H9 (cell line): ENCODE data around the gene TEAD1. TPM values are rescaled to one million over a fixed set of nuclear protein-coding genes. Genes with fewer than 3 reads are reported as not detected.

Experiments used
- DNase-seq: peaks from one replicate; pipeline ENCODE4 v3.0.0-alpha.2; 2017
- H2AFZ ChIP-seq: one replicate; pipeline ENCODE4 v1.6.1; 2013; ENCODE audit warnings: mild to moderate bottlenecking, low read length, control low read depth, moderate library complexity
- H2AK5ac ChIP-seq: 2 replicates; pipeline ENCODE4 v1.6.1; 2013; ENCODE audit warnings: low read length, control low read depth, mixed read lengths; ENCODE audit not compliant: insufficient read length
- H2BK120ac ChIP-seq: one replicate; pipeline ENCODE4 v1.6.1; 2013; ENCODE audit warnings: low read depth, mild to moderate bottlenecking, low read length, control low read depth, inconsistent platforms; ENCODE audit not compliant: poor library complexity, severe bottlenecking
- H2BK12ac ChIP-seq: 2 replicates; pipeline ENCODE4 v1.6.1; 2013; ENCODE audit warnings: low read length, control low read depth, mixed read lengths, low read depth; ENCODE audit not compliant: insufficient read length
- H2BK15ac ChIP-seq: 2 replicates; pipeline ENCODE4 v1.6.1; 2013; ENCODE audit warnings: low read depth, low read length, control low read depth
- H2BK20ac ChIP-seq: one replicate; pipeline ENCODE4 v1.6.1; 2013; ENCODE audit warnings: low read depth, mild to moderate bottlenecking, low read length, control low read depth, inconsistent platforms; ENCODE audit not compliant: poor library complexity, severe bottlenecking
- H2BK5ac ChIP-seq: 2 replicates; pipeline ENCODE4 v1.6.1; 2013; ENCODE audit warnings: low read length, control low read depth, mixed read lengths; ENCODE audit not compliant: insufficient read length
- H3K14ac ChIP-seq: 2 replicates; pipeline ENCODE4 v1.6.1; 2013; ENCODE audit warnings: low read length, control low read depth; ENCODE audit not compliant: insufficient read depth
- H3K18ac ChIP-seq: 2 replicates; pipeline ENCODE4 v1.6.1; 2013; ENCODE audit warnings: low read depth, mild to moderate bottlenecking, mixed read lengths, low read length, control low read depth; ENCODE audit not compliant: insufficient read length
- H3K23ac ChIP-seq: 2 replicates; pipeline ENCODE4 v1.6.1; 2013; ENCODE audit warnings: low read length, control low read depth, mixed read lengths, low read depth; ENCODE audit not compliant: insufficient read length
- H3K23me2 ChIP-seq: 2 replicates; pipeline ENCODE4 v1.6.1; 2013; ENCODE audit warnings: low read depth, mild to moderate bottlenecking, mixed read lengths, low read length, control low read depth; ENCODE audit not compliant: insufficient read length, poor library complexity, severe bottlenecking
- H3K27ac ChIP-seq: 2 replicates; pipeline ENCODE4 v1.5.1; 2013; ENCODE audit warnings: low read length, control low read depth, mixed read lengths, low read depth; ENCODE audit not compliant: insufficient read length
- H3K27me3 ChIP-seq: 2 replicates; pipeline ENCODE4 v1.6.1; 2013; ENCODE audit warnings: low read length, control low read depth, inconsistent platforms; ENCODE audit not compliant: insufficient read depth
- H3K4ac ChIP-seq: 2 replicates; pipeline ENCODE4 v1.6.1; 2013; ENCODE audit warnings: low read depth, mild to moderate bottlenecking, control low read depth, inconsistent platforms, low read length, moderate library complexity
- H3K4me1 ChIP-seq: 2 replicates; pipeline ENCODE4 v1.6.1; 2013; ENCODE audit warnings: low read length, control low read depth, inconsistent platforms; ENCODE audit not compliant: insufficient read depth
- H3K4me2 ChIP-seq: 2 replicates; pipeline ENCODE4 v1.6.1; 2013; ENCODE audit warnings: low read length, control low read depth, mixed read lengths; ENCODE audit not compliant: insufficient read length, insufficient read depth
- H3K56ac ChIP-seq: 2 replicates; pipeline ENCODE4 v1.6.1; 2013; ENCODE audit warnings: low read depth, mild to moderate bottlenecking, mixed read lengths, low read length, control low read depth; ENCODE audit not compliant: insufficient read length
- H3K79me1 ChIP-seq: 2 replicates; pipeline ENCODE4 v1.6.1; 2013; ENCODE audit warnings: low read depth, mild to moderate bottlenecking, moderate library complexity, low read length, control low read depth, inconsistent platforms; ENCODE audit not compliant: insufficient read depth, poor library complexity, severe bottlenecking
- H3K79me2 ChIP-seq: 2 replicates; pipeline ENCODE4 v1.6.1; 2013; ENCODE audit warnings: low read length, control low read depth, inconsistent platforms; ENCODE audit not compliant: insufficient read depth
- H3K9ac ChIP-seq: 2 replicates; pipeline ENCODE4 v1.6.1; 2013; ENCODE audit warnings: low read length, control low read depth, mixed read lengths; ENCODE audit not compliant: insufficient read length; ENCODE audit errors: extremely low read depth
- H3K9me3 ChIP-seq: one replicate; pipeline ENCODE4 v1.6.1; 2013; ENCODE audit warnings: low read depth, low read length, inconsistent platforms; ENCODE audit not compliant: control insufficient read depth
- H3T11ph ChIP-seq: one replicate; pipeline ENCODE4 v1.6.1; 2013; ENCODE audit warnings: mild to moderate bottlenecking, low read length, control low read depth, inconsistent platforms
- H4K20me1 ChIP-seq: one replicate; pipeline ENCODE4 v1.6.1; 2013; ENCODE audit not compliant: control insufficient read depth, insufficient read length, insufficient read depth
- H4K5ac ChIP-seq: 2 replicates; pipeline ENCODE4 v1.6.1; 2013; ENCODE audit warnings: low read depth, mild to moderate bottlenecking, mixed read lengths, low read length, control low read depth; ENCODE audit not compliant: insufficient read length
- H4K8ac ChIP-seq: replicated peaks from 2 replicates; pipeline ENCODE4 v1.6.1; 2013; ENCODE audit warnings: low read length, control low read depth, mixed read lengths, low read depth; ENCODE audit not compliant: insufficient read length
- H4K91ac ChIP-seq: 2 replicates; pipeline ENCODE4 v1.6.1; 2013; ENCODE audit warnings: low read depth, mild to moderate bottlenecking, moderate library complexity, mixed read lengths, low read length, control low read depth; ENCODE audit not compliant: insufficient read length
- H3K27ac Mint-ChIP-seq, 3 experiments: 2 replicates in 2 of 3; 3 replicates in 1 of 3; pipeline ENCODE4 v1.8.0; 2020 to 2021; ENCODE audit warnings: mixed read lengths in 3 of 3, mild to moderate bottlenecking in 1 of 3, moderate library complexity in 1 of 3
- H3K27me3 Mint-ChIP-seq: 2 replicates; pipeline ENCODE4 v1.8.0; 2021; ENCODE audit warnings: low read depth, mild to moderate bottlenecking, moderate library complexity, mixed read lengths
- H3K36me3 Mint-ChIP-seq, 3 experiments: 2 replicates in 2 of 3; 3 replicates in 1 of 3; pipeline ENCODE4 v1.8.0; 2020 to 2021; ENCODE audit warnings: low read depth in 3 of 3, mixed read lengths in 3 of 3; ENCODE audit not compliant: insufficient read depth in 1 of 3
- H3K4me1 Mint-ChIP-seq, 2 experiments: 2 replicates each; pipeline ENCODE4 v1.8.0; 2020; ENCODE audit warnings: mixed read lengths in 2 of 2
- H3K4me3 Mint-ChIP-seq, 2 experiments: 2 replicates in 1 of 2; 3 replicates in 1 of 2; pipeline ENCODE4 v1.8.0; 2020 to 2021; ENCODE audit warnings: mild to moderate bottlenecking in 2 of 2, mixed read lengths in 2 of 2, moderate library complexity in 1 of 2
- H3K9me3 Mint-ChIP-seq, 2 experiments: 2 replicates in 1 of 2; 3 replicates in 1 of 2; pipeline ENCODE4 v1.8.0; 2020; ENCODE audit warnings: mild to moderate bottlenecking in 2 of 2, mixed read lengths in 2 of 2, moderate library complexity in 1 of 2
- WGBS: extraction: QIAGEN DNeasy Blood & Tissue Kit; methylation state at CpG from one replicate; pipeline ENCODE4 v1.1.7; 2013; ENCODE audit warnings: missing lambda C conversion rate, low lambda C conversion rate, mixed read lengths; ENCODE audit not compliant: insufficient read length; ENCODE audit errors: extremely low coverage; 5-methylcytosine and 5-hydroxymethylcytosine counted together
- total RNA-seq: library from RNA; stranded (reverse); gene quantifications from 2 replicates; pipeline ENCODE4 v1.2.1, GENCODE V29; 2021
- TF ChIP-seq, protein P1 (sequence below): fragments of 200-600 bp; sonication (generic); conservative IDR thresholded peaks from 3 replicates; pipeline ENCODE4 v1.8.0; 2021; ENCODE audit warnings: antibody characterized with exemption, mild to moderate bottlenecking

The TEAD1 gene
- total RNA-seq, 1 experiment from 2014 or later: 75.1 TPM

GRCh38 chr11:12792590-12792989 lies 118.4 kb downstream of the TEAD1 start:
- H2AK5ac ChIP-seq: no peak overlapping the region
- H4K8ac ChIP-seq: no peak overlapping the region
- no peak overlapping the region for H2BK12ac ChIP-seq
- H3K18ac ChIP-seq: no peak overlapping the region
- Mint-ChIP-seq H3K36me3 (peaks cover 5 to 17% (median 7%) of the 10 kb centered on the region in 3 experiments; a peak in 6 of 7 replicates), H3K27ac (no peak overlapping the region), H3K9me3 (no peaks in the 10 kb centered on the region), H3K4me3 (no peak overlapping the region), H3K27me3 (no peaks in the 10 kb centered on the region), H3K4me1 (peaks cover 30 to 39% of the 10 kb centered on the region in 2 experiments)
- no peak overlapping the region for H3K23ac ChIP-seq
- H3K79me2 ChIP-seq: peaks cover 2% of the 10 kb centered on the region; the same call in 1 of the 2 replicates
- no peak overlapping the region for H3T11ph ChIP-seq
- no peak overlapping the region for H2AFZ ChIP-seq
- no peaks in the 10 kb centered on the region for H3K9me3 ChIP-seq
- H4K20me1 ChIP-seq: no peaks in the 10 kb centered on the region
- TF ChIP-seq, protein P1, sequence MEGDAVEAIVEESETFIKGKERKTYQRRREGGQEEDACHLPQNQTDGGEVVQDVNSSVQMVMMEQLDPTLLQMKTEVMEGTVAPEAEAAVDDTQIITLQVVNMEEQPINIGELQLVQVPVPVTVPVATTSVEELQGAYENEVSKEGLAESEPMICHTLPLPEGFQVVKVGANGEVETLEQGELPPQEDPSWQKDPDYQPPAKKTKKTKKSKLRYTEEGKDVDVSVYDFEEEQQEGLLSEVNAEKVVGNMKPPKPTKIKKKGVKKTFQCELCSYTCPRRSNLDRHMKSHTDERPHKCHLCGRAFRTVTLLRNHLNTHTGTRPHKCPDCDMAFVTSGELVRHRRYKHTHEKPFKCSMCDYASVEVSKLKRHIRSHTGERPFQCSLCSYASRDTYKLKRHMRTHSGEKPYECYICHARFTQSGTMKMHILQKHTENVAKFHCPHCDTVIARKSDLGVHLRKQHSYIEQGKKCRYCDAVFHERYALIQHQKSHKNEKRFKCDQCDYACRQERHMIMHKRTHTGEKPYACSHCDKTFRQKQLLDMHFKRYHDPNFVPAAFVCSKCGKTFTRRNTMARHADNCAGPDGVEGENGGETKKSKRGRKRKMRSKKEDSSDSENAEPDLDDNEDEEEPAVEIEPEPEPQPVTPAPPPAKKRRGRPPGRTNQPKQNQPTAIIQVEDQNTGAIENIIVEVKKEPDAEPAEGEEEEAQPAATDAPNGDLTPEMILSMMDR: no peak
- no peak overlapping the region for H2BK120ac ChIP-seq
- no CpG with 5 or more reads among the region's 2 CpGs for WGBS
- no peak overlapping the region for H3K9ac ChIP-seq
- DNase-seq: no peak
- no peak overlapping the region for H4K91ac ChIP-seq
- H3K23me2 ChIP-seq: no peaks in the 10 kb centered on the region
- no peak overlapping the region for H2BK5ac ChIP-seq
- H3K4me2 ChIP-seq: no peak overlapping the region
- no peak overlapping the region for H3K4ac ChIP-seq
- H2BK15ac ChIP-seq: no peak overlapping the region
- H2BK20ac ChIP-seq: no peak overlapping the region
- no peaks in the 10 kb centered on the region for H3K27me3 ChIP-seq
- no peak overlapping the region for H3K56ac ChIP-seq
- no peak overlapping the region for H3K14ac ChIP-seq
- H3K4me1 ChIP-seq: peaks cover 10% of the 10 kb centered on the region
- H3K79me1 ChIP-seq: peaks cover 2% of the 10 kb centered on the region
- H3K27ac ChIP-seq: no peak overlapping the region
- no peak overlapping the region for H4K5ac ChIP-seq
